Rectal smooth muscle tissue (tissue), 1 donor: ENCODE data around the gene PAN3.
"Not testable (repeated sequence)": the region's sequence is repeated elsewhere in the genome, so short reads cannot be mapped to it uniquely, and the experiment has no call there.

Source experiments
- H3K27ac ChIP-seq: one replicate; pipeline ENCODE4 v1.7.0; 2013; ENCODE audit warnings: low read depth, low read length, inconsistent platforms
- H3K27me3 ChIP-seq: one replicate; pipeline ENCODE4 v1.7.0; 2013; ENCODE audit warnings: low read length; ENCODE audit not compliant: control insufficient read depth, insufficient read depth
- H3K36me3 ChIP-seq: one replicate; pipeline ENCODE4 v1.7.0; 2013; ENCODE audit warnings: low read length; ENCODE audit not compliant: control insufficient read depth, insufficient read depth
- H3K4me1 ChIP-seq: one replicate; pipeline ENCODE4 v1.7.0; 2013; ENCODE audit warnings: low read length; ENCODE audit not compliant: control insufficient read depth, insufficient read depth
- H3K4me3 ChIP-seq: one replicate; pipeline ENCODE4 v1.7.0; 2013; ENCODE audit warnings: low read length
- H3K9ac ChIP-seq: one replicate; pipeline ENCODE4 v1.7.0; 2013; ENCODE audit warnings: low read length

PAN3 gene

GRCh38 chr13:28117689-28118377, 20.5 kb upstream of the PAN3 start:
- Histone ChIP-seq H3K36me3 (no peaks in the 10 kb centered on the region), H3K27ac (no peak overlapping the region), H3K9ac (no peak overlapping the region), H3K4me1 (no peaks in the 10 kb centered on the region), H3K4me3 (no peak overlapping the region), H3K27me3 (no peaks in the 10 kb centered on the region)

- Histone ChIP-seq H3K4me3 (no peak overlapping the region), H3K9ac (no peak overlapping the region), H3K27me3 (no peaks in the 10 kb centered on the region), H3K27ac (no peak overlapping the region), H3K36me3 (no peaks in the 10 kb centered on the region), H3K4me1 (no peaks in the 10 kb centered on the region)
Measured at GRCh38 chr13:28120317-28120716, 18.0 kb upstream of the PAN3 start.

- Histone ChIP-seq H3K27me3 (no peaks in the 10 kb centered on the region), H3K4me3 (no peak overlapping the region), H3K27ac (no peak overlapping the region), H3K36me3 (no peaks in the 10 kb centered on the region), H3K4me1 (no peaks in the 10 kb centered on the region), H3K9ac (no peak overlapping the region)
Measured at GRCh38 chr13:28121224-28121623, 17.1 kb upstream of the PAN3 start.

- no peaks in the 10 kb centered on the region for H3K4me1 ChIP-seq
- no peak overlapping the region for H3K4me3 ChIP-seq
- no peak overlapping the region for H3K9ac ChIP-seq
- H3K27ac ChIP-seq: no peak overlapping the region
- no peaks in the 10 kb centered on the region for H3K27me3 ChIP-seq
- H3K36me3 ChIP-seq: no peaks in the 10 kb centered on the region
Measured at GRCh38 chr13:28128030-28128429, 10.3 kb upstream of the PAN3 start.

DNA sequence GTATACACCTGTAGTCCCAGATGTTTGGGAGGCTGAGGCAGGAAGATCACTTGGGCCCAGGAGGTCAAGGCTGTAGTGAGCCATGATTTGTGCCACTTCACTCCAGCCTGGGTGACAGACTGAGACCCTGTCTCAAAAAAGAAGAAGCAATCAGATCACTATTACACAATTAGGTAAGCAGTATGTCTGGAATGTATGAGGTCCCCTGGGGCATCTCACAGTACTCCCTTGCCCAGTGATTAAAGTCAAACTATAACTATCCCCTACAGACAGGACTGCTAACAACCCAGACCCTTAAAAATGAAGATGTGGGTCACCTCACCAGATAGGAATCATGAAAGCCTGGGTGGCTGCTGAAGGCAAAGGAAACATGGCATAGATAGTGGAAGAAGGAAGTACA, 9.4 kb upstream of the PAN3 start:
- Histone ChIP-seq H3K9ac (no peak overlapping the region), H3K36me3 (no peaks in the 10 kb centered on the region), H3K27me3 (no peaks in the 10 kb centered on the region), H3K4me1 (no peaks in the 10 kb centered on the region), H3K4me3 (no peak overlapping the region), H3K27ac (no peak overlapping the region)

GRCh38 chr13:28129911-28130693, 8.2 kb upstream of the PAN3 start:
- H3K36me3 ChIP-seq: no peaks in the 10 kb centered on the region
- no peaks in the 10 kb centered on the region for H3K27me3 ChIP-seq
- H3K9ac ChIP-seq: no peak overlapping the region
- no peak overlapping the region for H3K4me3 ChIP-seq
- no peak overlapping the region for H3K27ac ChIP-seq
- no peaks in the 10 kb centered on the region for H3K4me1 ChIP-seq

DNA sequence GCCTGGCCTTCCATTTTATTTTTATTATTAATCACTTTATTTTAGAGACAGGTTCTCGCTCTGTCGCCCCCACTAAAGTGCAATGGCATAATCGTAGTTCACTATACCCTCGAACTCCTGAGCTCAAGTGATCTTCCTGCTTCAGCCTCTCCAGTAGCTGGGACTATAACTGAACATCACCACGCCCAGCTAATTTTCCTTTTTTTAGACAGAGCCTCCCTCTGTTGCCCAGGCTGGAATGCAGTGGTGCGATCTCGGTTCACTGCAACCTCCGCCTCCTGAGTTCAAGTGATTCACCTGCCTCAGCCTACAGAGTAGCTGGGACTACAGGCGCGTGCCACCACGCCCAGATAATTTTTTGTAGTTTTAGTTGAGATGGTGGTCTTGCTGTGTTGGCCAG, 6.7 kb upstream of the PAN3 start:
- Histone ChIP-seq H3K4me1 (no peaks in the 10 kb centered on the region), H3K4me3 (no peak overlapping the region), H3K36me3 (no peaks in the 10 kb centered on the region), H3K9ac (no peak overlapping the region), H3K27ac (no peak overlapping the region), H3K27me3 (no peaks in the 10 kb centered on the region)

DNA sequence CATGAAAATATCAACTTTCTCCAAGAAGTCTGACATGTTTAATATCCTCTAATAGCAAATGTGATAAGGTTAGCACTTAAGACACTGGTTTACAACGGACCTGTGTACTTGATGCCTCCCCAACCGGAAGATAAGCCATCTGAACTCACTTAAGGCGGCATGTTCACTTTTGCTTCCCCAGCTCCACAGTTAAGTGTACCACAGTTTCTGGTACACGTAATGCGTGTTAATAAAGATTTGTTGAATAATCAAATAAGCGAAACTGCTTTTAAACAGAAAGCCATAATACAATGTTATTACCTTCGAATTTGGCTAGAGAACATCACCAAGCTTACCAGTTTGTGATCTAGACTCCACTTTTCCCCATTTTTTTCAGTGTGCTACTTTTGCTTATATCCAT, 1.4 kb upstream of the PAN3 start:
- Histone ChIP-seq H3K27ac (no peak overlapping the region), H3K4me1 (peaks cover 6% of the 10 kb centered on the region), H3K4me3 (peak overlapping the region; percentile 96), H3K27me3 (no peaks in the 10 kb centered on the region), H3K9ac (no peak overlapping the region), H3K36me3 (no peaks in the 10 kb centered on the region)

- no peaks in the 10 kb centered on the region for H3K36me3 ChIP-seq
- peak overlapping the region; percentile 96 for H3K4me3 ChIP-seq
- peak overlapping the region; percentile 95 for H3K27ac ChIP-seq
- H3K4me1 ChIP-seq: peaks cover 6% of the 10 kb centered on the region
- H3K27me3 ChIP-seq: no peaks in the 10 kb centered on the region
- H3K9ac ChIP-seq: peak overlapping the region; percentile 93
Measured at GRCh38 chr13:28137596-28137995, 749 bp upstream of the PAN3 start.

- H3K4me3 ChIP-seq: peak overlapping the region; percentile 96
- peaks cover 6% of the 10 kb centered on the region for H3K4me1 ChIP-seq
- no peaks in the 10 kb centered on the region for H3K27me3 ChIP-seq
- H3K9ac ChIP-seq: peak overlapping the region; percentile 51
- H3K27ac ChIP-seq: peak overlapping the region; percentile 95
- no peaks in the 10 kb centered on the region for H3K36me3 ChIP-seq
Measured at GRCh38 chr13:28138756-28139470, 568 bp downstream of the PAN3 start.

GRCh38 chr13:28140433-28141125, 2.2 kb downstream of the PAN3 start:
- Histone ChIP-seq H3K27me3 (no peaks in the 10 kb centered on the region), H3K27ac (no peak overlapping the region), H3K4me3 (peak overlapping the region; percentile 96), H3K4me1 (peaks cover 6% of the 10 kb centered on the region), H3K9ac (no peak overlapping the region), H3K36me3 (no peaks in the 10 kb centered on the region)

DNA sequence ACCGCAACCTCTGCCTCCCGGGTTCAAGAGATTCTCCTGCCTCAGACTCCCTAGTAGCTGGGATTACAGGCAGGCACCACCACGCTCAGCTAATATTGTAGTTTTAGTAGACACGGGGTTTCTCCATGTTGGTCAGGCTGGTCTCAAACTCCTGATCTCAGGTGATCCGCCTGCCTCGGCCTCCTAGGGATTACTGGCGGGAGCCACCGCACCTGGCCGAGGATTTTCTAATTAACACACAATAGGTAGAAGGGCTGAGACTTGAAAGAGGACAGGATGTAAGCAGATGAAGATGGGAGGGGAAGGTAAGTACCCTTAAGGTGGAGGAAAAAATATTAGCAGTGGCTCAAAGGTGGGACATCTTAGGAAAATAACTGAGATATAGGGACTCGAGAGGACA, 3.2 kb downstream of the PAN3 start:
- not testable (repeated sequence) for H3K4me1 ChIP-seq, H3K4me3 ChIP-seq, H3K27ac ChIP-seq, H3K9ac ChIP-seq, H3K36me3 ChIP-seq, H3K27me3 ChIP-seq
